ENCODE data around the gene PCDH12.

PCDH12 gene

DNA sequence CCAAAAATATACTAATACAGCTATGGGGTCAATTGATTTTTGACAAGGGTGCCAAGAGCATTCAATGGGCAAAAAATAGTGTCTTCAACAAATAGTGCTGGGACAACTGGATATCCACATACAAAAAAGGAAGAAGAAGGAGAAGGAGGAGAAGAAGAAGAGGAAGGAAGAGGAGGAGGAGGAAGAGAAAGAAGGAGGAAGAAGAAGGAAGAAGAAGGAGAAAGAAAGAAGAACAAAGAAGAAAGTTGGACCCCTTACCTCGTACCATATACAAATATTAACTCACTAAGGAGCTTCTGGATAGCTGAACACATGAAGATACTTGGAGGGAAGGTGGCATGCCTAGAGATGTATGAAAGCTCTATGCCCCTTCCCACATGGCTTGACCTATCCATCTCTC lies 51.5 kb downstream of the PCDH12 start:
- FAIRE-seq: no peak

DNA sequence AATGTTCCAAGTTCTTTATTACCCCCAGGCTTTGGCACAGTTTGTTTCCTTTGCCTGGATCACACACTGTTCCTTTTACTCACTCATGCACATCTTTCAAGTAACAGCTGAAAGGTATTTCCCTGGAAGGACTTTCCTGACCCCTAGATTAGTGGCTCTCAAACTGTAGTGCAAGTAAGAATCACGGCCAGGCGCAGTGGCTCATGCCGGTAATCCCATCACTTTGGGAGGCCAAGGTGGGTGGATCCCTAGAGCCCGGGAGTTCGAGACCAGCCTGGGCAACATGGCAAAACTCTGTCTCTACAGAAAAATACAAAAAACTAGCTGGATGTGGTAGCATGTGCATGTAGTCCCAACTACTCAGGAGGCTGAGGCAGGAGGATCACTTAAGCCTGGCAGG lies 53.5 kb downstream of the PCDH12 start:
- FAIRE-seq: no peak

DNA sequence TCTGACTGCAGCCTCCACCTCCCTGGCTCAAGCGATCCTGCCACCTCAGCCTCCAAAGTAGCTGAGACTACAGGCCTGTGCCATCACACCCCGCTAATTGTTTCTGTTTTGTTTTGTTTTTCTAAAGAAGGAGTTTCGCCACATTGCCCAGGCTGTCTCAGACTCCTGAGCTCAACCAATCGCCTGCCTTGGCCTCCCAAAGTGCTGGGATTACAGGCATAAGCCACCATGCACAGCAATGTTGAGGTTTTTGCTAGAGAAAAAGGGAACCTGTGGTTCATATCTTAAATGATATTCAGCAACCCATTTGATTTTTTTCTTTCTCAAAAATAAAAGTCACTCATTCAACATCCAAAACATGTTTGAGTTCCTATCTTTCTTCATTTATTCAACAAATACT lies 54.7 kb downstream of the PCDH12 start:
- FAIRE-seq: no peak

DNA sequence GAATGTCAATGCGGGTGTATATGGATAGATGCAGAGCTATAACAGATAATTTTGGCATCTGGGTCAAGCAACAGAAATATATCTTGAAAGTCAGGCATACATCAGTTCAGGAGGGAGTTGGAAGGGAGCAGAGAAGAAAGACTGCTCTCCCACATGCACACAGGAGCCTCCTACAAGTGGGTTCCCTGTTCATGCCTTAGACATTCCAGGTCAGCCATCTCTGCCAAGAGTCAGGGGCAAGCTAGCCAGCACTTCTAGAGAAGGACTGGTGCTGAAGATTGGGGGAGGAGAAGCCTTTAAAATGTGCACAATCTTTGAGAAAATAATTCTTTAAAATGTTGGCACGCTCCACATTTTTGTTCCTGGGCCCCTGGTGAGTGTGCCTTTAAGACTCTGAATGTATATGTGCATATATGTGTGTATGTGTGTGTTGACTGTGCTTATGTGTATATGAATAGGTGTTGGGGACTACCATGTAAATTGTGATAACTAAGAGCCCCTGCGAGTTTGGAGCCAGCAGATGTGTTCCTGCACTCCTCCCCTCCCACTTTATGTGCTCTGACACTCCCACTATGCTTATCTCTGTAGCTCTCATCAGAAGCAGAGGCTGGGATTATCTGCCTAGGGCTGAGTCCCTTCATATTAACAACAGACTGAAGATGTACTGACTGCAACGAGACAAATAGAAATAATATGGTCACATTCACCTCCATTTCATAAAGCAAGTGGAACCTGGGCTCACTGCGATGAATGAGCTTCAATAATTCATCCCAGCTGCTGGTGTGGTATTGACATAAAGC lies 55.8 kb downstream of the PCDH12 start:
- no peak for FAIRE-seq

DNA sequence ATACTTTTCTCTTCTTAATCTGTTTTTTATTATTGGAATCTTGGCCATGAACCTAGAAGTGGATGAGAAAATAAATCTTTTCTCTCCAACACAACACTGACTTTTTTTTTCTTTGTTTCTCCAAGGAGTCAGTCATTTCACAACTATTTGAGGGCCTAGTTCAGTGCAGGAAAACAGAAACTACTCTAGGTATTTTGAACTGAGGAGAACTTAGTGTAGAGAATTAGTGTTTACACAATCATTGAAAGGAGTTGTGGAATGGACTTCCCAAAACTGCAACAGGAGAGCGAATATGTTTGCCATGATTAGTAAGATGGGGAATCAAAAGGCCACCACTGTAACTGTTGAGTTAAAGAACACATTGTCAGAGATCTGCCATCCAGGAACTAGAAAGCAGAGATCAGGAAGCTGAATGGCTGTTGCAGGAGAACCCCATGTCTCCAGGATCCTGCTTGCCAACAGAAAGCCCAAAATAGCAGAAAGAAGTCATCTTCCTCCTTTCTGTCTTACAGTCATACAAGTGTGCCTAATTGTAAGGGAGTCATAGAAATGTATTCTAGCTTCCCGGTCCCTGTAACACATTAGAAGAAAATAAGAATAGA lies 59.5 kb downstream of the PCDH12 start:
- FAIRE-seq: no peak

DNA sequence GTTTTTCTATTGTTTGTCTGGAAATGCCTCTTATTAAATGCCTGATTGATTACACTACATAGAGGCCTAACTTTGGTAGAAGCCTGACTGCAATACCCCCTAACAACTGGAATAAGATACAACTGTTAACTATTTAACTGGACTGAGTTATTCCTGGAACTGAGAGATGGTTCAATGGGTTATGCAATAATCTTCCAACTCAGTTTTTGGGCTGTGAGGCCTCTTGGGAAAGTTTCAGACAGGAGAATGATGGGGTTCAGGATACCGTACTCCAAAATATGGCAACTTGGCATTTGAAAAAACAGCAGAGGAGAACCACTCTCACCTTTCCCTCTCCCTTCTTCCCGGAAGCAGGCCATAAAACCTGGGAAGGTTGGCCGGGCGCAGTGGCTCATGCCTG lies 60.6 kb downstream of the PCDH12 start:
- no peak for FAIRE-seq
